NB4 (cell line): ENCODE measurements around the gene PTPN5.
"Not testable (repeated sequence)": the region's sequence is repeated elsewhere in the genome, so short reads cannot be mapped to it uniquely, and the experiment has no call there.

Experiments
- DNase-seq: peaks from one replicate; pipeline ENCODE4 v3.0.0; 2010; ENCODE audit warnings: low read depth
- H3K4me3 ChIP-seq: one replicate; pipeline ENCODE4 v1.5.1; 2011; ENCODE audit warnings: mild to moderate bottlenecking, low read depth, low read length, moderate library complexity
- MAX ChIP-seq: IDR thresholded peaks from 2 replicates; pipeline ENCODE4 v1.6.1; 2011; ENCODE audit warnings: low read depth, low read length
- MYC ChIP-seq: IDR thresholded peaks from 2 replicates; pipeline ENCODE4 v1.6.1; 2011; ENCODE audit warnings: low read depth, low read length
- POLR2A ChIP-seq: IDR thresholded peaks from 2 replicates; pipeline ENCODE4 v1.6.1; 2011; ENCODE audit warnings: mild to moderate bottlenecking; ENCODE audit not compliant: insufficient read length; ENCODE audit errors: extremely low read depth
- TF ChIP-seq, protein P1 (sequence below): IDR thresholded peaks from one replicate; pipeline ENCODE4 v1.5.1; 2012; ENCODE audit warnings: low read depth, low read length

Gene PTPN5

GRCh38 chr11:18791207-18791968, at the start of gene PTPN5:
TSS of gene PTPN5 (minus strand) at chr11:18791798. CDS start at chr11:18771958, 19,840 bp downstream.
- TF ChIP-seq MAX (no peak), POLR2A (no peak), MYC (no peak)
- TF ChIP-seq, protein P1, sequence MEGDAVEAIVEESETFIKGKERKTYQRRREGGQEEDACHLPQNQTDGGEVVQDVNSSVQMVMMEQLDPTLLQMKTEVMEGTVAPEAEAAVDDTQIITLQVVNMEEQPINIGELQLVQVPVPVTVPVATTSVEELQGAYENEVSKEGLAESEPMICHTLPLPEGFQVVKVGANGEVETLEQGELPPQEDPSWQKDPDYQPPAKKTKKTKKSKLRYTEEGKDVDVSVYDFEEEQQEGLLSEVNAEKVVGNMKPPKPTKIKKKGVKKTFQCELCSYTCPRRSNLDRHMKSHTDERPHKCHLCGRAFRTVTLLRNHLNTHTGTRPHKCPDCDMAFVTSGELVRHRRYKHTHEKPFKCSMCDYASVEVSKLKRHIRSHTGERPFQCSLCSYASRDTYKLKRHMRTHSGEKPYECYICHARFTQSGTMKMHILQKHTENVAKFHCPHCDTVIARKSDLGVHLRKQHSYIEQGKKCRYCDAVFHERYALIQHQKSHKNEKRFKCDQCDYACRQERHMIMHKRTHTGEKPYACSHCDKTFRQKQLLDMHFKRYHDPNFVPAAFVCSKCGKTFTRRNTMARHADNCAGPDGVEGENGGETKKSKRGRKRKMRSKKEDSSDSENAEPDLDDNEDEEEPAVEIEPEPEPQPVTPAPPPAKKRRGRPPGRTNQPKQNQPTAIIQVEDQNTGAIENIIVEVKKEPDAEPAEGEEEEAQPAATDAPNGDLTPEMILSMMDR, result no peak
- DNase-seq, result no peak
- H3K4me3 ChIP-seq, result no peak within 1 kb of the TSS

GRCh38 chr11:18836417-18836816, 44.8 kb upstream of the PTPN5 start:
- no peak overlapping the region for H3K4me3 ChIP-seq
- peak; percentile 4 for DNase-seq
- TF ChIP-seq MYC (no peak; the same call in 1 of the 2 replicates), MAX (peak; percentile 81), POLR2A (no peak)
- TF ChIP-seq, protein P1, result no peak

DNA sequence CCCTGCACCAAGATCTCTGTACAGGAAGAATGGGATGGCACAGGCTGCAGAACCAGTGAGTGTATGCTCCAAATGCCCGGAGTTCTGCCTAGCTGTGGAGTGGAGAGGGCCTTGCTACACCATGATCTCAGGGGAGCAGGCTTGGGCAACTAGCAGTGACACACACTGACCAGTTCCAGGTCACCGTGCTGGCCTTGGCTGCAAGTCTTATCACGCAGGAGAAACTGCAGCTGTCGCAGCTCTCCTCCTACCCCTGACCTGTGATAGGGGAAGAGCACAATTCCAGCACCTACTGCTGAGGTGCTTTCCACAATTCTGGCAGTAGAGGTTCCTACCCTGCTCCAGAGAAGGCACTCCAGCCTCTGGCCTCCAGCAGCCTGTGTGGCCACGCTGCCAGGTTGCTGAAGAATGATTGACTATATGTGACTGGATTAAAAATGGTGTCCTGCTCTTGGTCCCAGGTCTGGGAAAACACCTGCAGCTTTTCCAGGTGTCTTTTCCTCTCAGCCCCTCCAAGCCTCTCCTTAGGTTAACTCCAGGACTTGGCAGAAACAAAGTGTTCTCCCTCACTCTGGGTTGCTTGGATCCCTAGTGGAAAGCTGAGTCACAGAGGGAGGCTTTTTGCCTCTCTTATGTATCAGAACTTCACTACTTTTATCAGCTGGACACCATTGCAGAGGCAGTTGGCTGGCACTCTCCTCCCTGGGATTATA, 43.3 kb upstream of the PTPN5 start:
- no peak for DNase-seq
- H3K4me3 ChIP-seq, result no peak overlapping the region
- TF ChIP-seq MAX, result no peak
- TF ChIP-seq POLR2A, result no peak
- TF ChIP-seq MYC, result no peak
- TF ChIP-seq, protein P1, result no peak

DNA sequence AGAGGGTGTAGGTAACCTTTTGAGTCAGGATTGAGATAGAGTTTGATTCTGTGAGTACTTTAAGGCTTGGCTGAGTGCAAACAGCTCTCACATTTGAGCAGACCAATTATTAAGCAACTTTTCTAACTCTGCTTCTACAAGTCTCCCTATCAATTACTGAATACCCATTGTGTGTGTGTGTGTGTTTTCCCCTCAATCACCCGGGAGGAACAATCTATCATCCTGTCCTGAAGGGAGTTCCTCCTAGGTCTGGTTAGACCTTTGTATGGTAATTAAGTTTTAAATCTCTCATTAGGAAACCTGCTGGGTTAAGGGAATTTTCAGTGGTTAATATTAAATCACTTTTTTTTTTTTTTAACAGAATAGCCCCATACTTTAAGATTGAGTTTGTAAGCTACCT, 28.6 kb upstream of the PTPN5 start:
- not testable (repeated sequence) for DNase-seq, H3K4me3 ChIP-seq

DNA sequence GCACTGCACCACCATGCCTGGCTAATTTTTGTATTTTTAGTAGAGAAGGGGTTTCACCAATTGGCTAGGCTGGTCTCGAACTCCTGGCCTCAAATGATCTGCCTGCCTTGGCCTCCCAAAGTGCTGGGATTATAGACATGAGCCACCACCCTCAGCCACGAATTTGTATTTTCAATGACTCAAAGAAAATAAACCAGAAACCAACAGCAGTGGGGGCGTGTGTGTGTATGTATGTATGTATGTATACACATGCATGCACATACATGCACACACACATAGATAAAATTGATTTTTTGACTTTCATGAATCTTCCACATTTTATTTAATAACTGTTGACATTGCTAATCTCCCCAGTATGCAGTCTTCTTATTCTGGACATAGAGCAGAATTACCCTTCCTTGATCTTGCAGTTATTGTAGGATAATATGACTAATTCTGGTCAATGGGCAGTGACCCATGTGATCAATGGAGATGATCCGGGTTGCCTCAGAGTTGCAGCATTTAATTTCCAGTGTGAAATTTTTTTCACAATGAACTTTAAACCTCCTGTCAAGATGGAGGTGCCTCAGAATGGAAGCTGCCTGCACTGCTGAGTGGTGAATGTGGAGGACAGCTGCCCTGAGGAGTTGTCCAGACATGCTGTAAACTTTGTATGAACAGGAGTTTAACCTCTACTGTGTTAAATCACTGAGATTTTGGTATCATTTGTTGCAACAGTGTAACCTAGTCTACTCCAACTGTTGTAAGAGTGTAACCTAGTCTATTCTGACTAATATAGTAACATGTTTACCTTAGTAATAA, 12.8 kb upstream of the PTPN5 start:
- no peak for DNase-seq
- TF ChIP-seq POLR2A (no peak), MYC (no peak), MAX (no peak)
- TF ChIP-seq, protein P1, result no peak
- no peak overlapping the region for H3K4me3 ChIP-seq
